Measurements from ENCODE around the gene MAPK12. TPM values are rescaled to one million over a fixed set of nuclear protein-coding genes. Genes with fewer than 3 reads are reported as not detected.

Gene MAPK12
- total and polyA plus RNA-seq, 9 of the 15 experiments (the other 6 are each of a cell fraction or from before 2014, with no cell fraction given): 0.79 to 71.5 (median 32.8) TPM

DNA sequence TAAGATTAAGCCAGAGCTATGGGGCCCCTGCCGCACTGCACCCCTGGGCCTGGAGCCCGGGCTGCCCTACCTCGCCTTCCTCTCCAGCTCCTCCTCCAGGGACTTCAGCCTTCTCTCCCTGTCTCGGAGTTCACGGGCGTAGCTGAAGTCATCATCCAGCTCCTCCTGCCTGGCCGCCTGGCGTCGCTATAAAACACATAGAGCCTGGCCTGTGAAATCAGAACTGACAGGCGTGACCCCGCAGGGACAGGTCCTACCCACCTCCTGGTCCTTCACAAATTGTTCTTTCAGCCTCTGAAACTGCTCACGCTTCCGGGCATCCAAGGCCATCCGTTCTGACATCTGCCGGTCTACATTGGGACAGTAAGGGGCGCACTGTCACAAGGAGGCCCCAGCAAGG, 37.4 kb downstream of the MAPK12 start:
- Histone ChIP-seq H3K9ac (ENCODE audit: insufficient read depth in 1 of 2, low read depth in 2 of 2, low read length in 2 of 2) (no peak overlapping the region), H3K4me2 (ENCODE audit: insufficient read depth, low read length) (no peak overlapping the region), H2AFZ (ENCODE audit: low read depth, low read length) (no peak overlapping the region), H3K4me3 (no peak overlapping the region), H3K9me1 (ENCODE audit: control insufficient read depth, insufficient read depth, low read length) (no peaks in the 10 kb centered on the region), H4K20me1 (replicated peaks; ENCODE audit: control insufficient read depth, insufficient read depth, low read length) (no peaks in the 10 kb centered on the region), H3K79me2 (ENCODE audit: control insufficient read depth, insufficient read depth, low read length) (no peaks in the 10 kb centered on the region), H3K9me3 (replicated peaks; ENCODE audit: control insufficient read depth, insufficient read depth, low read depth, low read length) (0 out of 2 replicates have a peak, but pooled peaks cover 1% of the 10 kb centered on the region), H3K27ac (ENCODE audit: extremely low read depth, low read depth, low read length) (no peak overlapping the region), H3K36me3 (ENCODE audit: control insufficient read depth, insufficient read depth, low read length) (peaks cover 64% of the 10 kb centered on the region; the same call in 2 of the 3 replicates), H3K27me3 (ENCODE audit: control insufficient read depth in 2 of 2, insufficient read depth in 2 of 2, low read length in 2 of 2) (no peaks in the 10 kb centered on the region), H3K4me1 (replicated peaks in 1 of 2; ENCODE audit: control insufficient read depth in 2 of 2, insufficient read depth in 2 of 2, low read length in 2 of 2) (peaks cover 0 to 29% of the 10 kb centered on the region in 2 experiments; a peak in 3 of 5 replicates)
- DNase-seq (ENCODE audit: extremely low read depth in 1 of 4, low spot score in 3 of 4): no peak
- in situ Hi-C loops (cut with MboI) (no loop called here), intact Hi-C loops (cut with micrococcal nuclease) (no loop called here)
- ATAC-seq: no peak
- ChIA-PET POLR2A (no interaction called here), CTCF (ENCODE audit: low intra/inter-chr PET ratio) (no interaction called here)
- no peak for TF ChIP-seq HLTF (IDR thresholded peaks at IDR 0.05)
- TF ChIP-seq MYC (IDR thresholded peaks at IDR 0.05; ENCODE audit: low read depth, low read length): no peak
- TF ChIP-seq MYC (CRISPR knock-in tag; IDR thresholded peaks at IDR 0.05; ENCODE audit: borderline replicate concordance, low read depth): no peak
- no peak for TF ChIP-seq ZNF23 (CRISPR knock-in tag; IDR thresholded peaks at IDR 0.05)
- TF ChIP-seq, protein P1, sequence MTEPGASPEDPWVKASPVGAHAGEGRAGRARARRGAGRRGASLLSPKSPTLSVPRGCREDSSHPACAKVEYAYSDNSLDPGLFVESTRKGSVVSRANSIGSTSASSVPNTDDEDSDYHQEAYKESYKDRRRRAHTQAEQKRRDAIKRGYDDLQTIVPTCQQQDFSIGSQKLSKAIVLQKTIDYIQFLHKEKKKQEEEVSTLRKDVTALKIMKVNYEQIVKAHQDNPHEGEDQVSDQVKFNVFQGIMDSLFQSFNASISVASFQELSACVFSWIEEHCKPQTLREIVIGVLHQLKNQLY (CRISPR knock-in tag; conservative IDR thresholded peaks at IDR 0.05): no peak
- TF ChIP-seq, protein P2, sequence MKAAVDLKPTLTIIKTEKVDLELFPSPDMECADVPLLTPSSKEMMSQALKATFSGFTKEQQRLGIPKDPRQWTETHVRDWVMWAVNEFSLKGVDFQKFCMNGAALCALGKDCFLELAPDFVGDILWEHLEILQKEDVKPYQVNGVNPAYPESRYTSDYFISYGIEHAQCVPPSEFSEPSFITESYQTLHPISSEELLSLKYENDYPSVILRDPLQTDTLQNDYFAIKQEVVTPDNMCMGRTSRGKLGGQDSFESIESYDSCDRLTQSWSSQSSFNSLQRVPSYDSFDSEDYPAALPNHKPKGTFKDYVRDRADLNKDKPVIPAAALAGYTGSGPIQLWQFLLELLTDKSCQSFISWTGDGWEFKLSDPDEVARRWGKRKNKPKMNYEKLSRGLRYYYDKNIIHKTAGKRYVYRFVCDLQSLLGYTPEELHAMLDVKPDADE (conservative IDR thresholded peaks at IDR 0.05; ENCODE audit: control insufficient read depth, low read depth, low read length): no peak
- no peak for TF ChIP-seq ZNF785 (CRISPR knock-in tag; IDR thresholded peaks at IDR 0.05)
- TF ChIP-seq, protein P3, sequence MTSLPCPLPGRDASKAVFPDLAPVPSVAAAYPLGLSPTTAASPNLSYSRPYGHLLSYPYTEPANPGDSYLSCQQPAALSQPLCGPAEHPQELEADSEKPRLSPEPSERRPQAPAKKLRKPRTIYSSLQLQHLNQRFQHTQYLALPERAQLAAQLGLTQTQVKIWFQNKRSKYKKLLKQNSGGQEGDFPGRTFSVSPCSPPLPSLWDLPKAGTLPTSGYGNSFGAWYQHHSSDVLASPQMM (CRISPR knock-in tag; IDR thresholded peaks at IDR 0.05): no peak
- TF ChIP-seq FIP1L1 (IDR thresholded peaks at IDR 0.05; ENCODE audit: low read depth, low read length, poor library complexity, severe bottlenecking): no peak
- TF ChIP-seq, protein P4, sequence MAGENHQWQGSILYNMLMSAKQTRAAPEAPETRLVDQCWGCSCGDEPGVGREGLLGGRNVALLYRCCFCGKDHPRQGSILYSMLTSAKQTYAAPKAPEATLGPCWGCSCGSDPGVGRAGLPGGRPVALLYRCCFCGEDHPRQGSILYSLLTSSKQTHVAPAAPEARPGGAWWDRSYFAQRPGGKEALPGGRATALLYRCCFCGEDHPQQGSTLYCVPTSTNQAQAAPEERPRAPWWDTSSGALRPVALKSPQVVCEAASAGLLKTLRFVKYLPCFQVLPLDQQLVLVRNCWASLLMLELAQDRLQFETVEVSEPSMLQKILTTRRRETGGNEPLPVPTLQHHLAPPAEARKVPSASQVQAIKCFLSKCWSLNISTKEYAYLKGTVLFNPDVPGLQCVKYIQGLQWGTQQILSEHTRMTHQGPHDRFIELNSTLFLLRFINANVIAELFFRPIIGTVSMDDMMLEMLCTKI (IDR thresholded peaks at IDR 0.05; ENCODE audit: partially characterized antibody): no peak
- no peak for TF ChIP-seq NEUROD1 (IDR thresholded peaks at IDR 0.05; ENCODE audit: borderline replicate concordance, low read depth, low read length, partially characterized antibody)
- no peak for TF ChIP-seq KLF1 (tag; IDR thresholded peaks at IDR 0.05)
- TF ChIP-seq, protein P5, sequence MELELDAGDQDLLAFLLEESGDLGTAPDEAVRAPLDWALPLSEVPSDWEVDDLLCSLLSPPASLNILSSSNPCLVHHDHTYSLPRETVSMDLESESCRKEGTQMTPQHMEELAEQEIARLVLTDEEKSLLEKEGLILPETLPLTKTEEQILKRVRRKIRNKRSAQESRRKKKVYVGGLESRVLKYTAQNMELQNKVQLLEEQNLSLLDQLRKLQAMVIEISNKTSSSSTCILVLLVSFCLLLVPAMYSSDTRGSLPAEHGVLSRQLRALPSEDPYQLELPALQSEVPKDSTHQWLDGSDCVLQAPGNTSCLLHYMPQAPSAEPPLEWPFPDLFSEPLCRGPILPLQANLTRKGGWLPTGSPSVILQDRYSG (tag; conservative IDR thresholded peaks at IDR 0.05; ENCODE audit: low read depth): no peak
- no peak for TF ChIP-seq ZNF41 (CRISPR knock-in tag; conservative IDR thresholded peaks at IDR 0.05)
- TF ChIP-seq ZNF79 (CRISPR knock-in tag; IDR thresholded peaks at IDR 0.05; ENCODE audit: low read depth): no peak
- no peak for TF ChIP-seq TARDBP (IDR thresholded peaks at IDR 0.05)
- no peak for TF ChIP-seq DMBX1 (CRISPR knock-in tag; IDR thresholded peaks at IDR 0.05; ENCODE audit: borderline replicate concordance)
- TF ChIP-seq NCOA4 (IDR thresholded peaks at IDR 0.05; ENCODE audit: partially characterized antibody): no peak
- FAIRE-seq: no peak
- no TSS peak for BruUV-seq (replicated peaks)
- 95% methylated on average over 9 of the region's 16 CpGs for WGBS (ENCODE audit: insufficient coverage, low coverage, missing lambda C conversion rate)
